Parathyroid adenoma (tissue), 2 donors: ENCODE results near the gene DACT3.

Experiments used
- H2AFZ ChIP-seq: fragments of 300-600 bp; sonication (generic); one replicate; pipeline ENCODE4 v1.7.0; 2017; ENCODE audit warnings: antibody characterized with exemption, mild to moderate bottlenecking
- H3K27ac ChIP-seq: fragments of 300-600 bp; sonication (generic); one replicate; pipeline ENCODE4 v1.7.0; 2017
- H3K27me3 ChIP-seq: fragments of 300-600 bp; sonication (generic); one replicate; pipeline ENCODE4 v1.7.0; 2017; ENCODE audit warnings: low read length; ENCODE audit not compliant: control insufficient read depth, insufficient read depth
- H3K36me3 ChIP-seq: fragments of 300-600 bp; sonication (generic); one replicate; pipeline ENCODE4 v1.7.0; 2017; ENCODE audit warnings: low read length; ENCODE audit not compliant: control insufficient read depth, insufficient read depth
- H3K4me1 ChIP-seq: fragments of 300-600 bp; sonication (generic); one replicate; pipeline ENCODE4 v1.7.0; 2017; ENCODE audit warnings: control low read depth
- H3K4me2 ChIP-seq: fragments of 300-600 bp; sonication (generic); one replicate; pipeline ENCODE4 v1.7.0; 2017; ENCODE audit warnings: low read length
- H3K4me3 ChIP-seq: fragments of 300-600 bp; sonication (generic); one replicate; pipeline ENCODE4 v1.7.0; 2017; ENCODE audit warnings: low read depth, low read length
- H3K79me2 ChIP-seq: fragments of 300-600 bp; sonication (generic); one replicate; pipeline ENCODE4 v1.7.0; 2017; ENCODE audit warnings: control low read depth
- H3K9ac ChIP-seq: fragments of 300-600 bp; sonication (generic); one replicate; pipeline ENCODE4 v1.7.0; 2017; ENCODE audit warnings: mild to moderate bottlenecking
- H3K9me3 ChIP-seq: fragments of 300-600 bp; sonication (generic); one replicate; pipeline ENCODE4 v1.7.0; 2017; ENCODE audit warnings: low read length; ENCODE audit not compliant: control insufficient read depth
- TF ChIP-seq, protein P1 (sequence below): fragments of 300-600 bp; sonication (generic); IDR thresholded peaks from one replicate; pipeline ENCODE4 v1.7.0; 2017; ENCODE audit warnings: antibody characterized with exemption, mild to moderate bottlenecking
- donor health status: primary hyperparathyroidism.

The DACT3 gene, protein sequence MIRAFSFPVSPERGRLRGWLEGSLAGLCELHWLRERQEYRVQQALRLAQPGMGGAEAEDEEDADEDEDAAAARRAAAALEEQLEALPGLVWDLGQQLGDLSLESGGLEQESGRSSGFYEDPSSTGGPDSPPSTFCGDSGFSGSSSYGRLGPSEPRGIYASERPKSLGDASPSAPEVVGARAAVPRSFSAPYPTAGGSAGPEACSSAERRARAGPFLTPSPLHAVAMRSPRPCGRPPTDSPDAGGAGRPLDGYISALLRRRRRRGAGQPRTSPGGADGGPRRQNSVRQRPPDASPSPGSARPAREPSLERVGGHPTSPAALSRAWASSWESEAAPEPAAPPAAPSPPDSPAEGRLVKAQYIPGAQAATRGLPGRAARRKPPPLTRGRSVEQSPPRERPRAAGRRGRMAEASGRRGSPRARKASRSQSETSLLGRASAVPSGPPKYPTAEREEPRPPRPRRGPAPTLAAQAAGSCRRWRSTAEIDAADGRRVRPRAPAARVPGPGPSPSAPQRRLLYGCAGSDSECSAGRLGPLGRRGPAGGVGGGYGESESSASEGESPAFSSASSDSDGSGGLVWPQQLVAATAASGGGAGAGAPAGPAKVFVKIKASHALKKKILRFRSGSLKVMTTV

DNA sequence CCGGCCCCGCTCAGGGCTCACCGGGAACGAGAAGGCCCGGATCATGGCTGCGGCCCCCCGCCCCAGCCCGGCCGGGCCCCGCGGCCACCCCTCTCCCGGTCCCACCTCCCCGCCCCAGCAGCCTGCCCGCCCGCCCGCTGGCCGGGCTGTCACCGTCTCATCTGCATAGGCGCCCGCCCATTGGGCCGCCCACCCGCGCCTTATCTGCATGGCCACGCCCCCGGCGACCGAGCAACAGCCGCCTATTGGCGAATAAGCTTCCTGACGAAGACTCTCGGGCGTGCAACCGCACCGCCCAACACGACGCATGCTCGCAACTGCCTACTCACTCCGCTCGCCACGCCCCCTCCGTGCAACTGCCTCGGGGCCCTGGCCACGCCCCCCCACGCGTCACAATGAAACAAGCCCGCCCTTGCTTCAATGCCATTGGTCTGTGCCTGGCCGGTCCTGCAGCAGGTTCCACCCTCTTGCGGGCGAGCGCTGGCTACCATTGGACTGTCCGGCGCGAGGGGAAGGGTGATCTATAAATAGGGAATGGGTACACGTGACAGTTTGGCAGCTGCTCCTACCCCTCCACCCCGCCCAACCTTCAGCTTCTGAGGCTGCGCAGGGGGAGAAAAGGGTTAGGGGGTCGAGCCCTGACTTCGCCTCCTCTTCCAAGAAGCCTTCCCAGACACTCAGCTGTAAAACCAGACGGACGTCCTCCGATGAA lies at the start of gene DACT3:
Gene DACT3, minus strand, starts transcription at position 163 of the 712 bp plus-strand sequence. Its CDS starts 118 bp downstream, at position 45.
- no peaks in the 10 kb centered on the region for H3K79me2 ChIP-seq
- H3K9me3 ChIP-seq: no peaks in the 10 kb centered on the region
- H3K9ac ChIP-seq: no peak within 1 kb of the TSS
- peak within 1 kb of the TSS; percentile 60 for H3K4me3 ChIP-seq
- H3K4me1 ChIP-seq: peaks cover 13% of the 10 kb centered on the region
- H3K27me3 ChIP-seq: no peaks in the 10 kb centered on the region
- TF ChIP-seq, protein P1, sequence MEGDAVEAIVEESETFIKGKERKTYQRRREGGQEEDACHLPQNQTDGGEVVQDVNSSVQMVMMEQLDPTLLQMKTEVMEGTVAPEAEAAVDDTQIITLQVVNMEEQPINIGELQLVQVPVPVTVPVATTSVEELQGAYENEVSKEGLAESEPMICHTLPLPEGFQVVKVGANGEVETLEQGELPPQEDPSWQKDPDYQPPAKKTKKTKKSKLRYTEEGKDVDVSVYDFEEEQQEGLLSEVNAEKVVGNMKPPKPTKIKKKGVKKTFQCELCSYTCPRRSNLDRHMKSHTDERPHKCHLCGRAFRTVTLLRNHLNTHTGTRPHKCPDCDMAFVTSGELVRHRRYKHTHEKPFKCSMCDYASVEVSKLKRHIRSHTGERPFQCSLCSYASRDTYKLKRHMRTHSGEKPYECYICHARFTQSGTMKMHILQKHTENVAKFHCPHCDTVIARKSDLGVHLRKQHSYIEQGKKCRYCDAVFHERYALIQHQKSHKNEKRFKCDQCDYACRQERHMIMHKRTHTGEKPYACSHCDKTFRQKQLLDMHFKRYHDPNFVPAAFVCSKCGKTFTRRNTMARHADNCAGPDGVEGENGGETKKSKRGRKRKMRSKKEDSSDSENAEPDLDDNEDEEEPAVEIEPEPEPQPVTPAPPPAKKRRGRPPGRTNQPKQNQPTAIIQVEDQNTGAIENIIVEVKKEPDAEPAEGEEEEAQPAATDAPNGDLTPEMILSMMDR: no peak
- no peaks in the 10 kb centered on the region for H3K36me3 ChIP-seq
- peak within 1 kb of the TSS; percentile 84 for H3K4me2 ChIP-seq
- peak within 1 kb of the TSS; percentile 34 for H3K27ac ChIP-seq
- peak within 1 kb of the TSS; percentile 84 for H2AFZ ChIP-seq

DNA sequence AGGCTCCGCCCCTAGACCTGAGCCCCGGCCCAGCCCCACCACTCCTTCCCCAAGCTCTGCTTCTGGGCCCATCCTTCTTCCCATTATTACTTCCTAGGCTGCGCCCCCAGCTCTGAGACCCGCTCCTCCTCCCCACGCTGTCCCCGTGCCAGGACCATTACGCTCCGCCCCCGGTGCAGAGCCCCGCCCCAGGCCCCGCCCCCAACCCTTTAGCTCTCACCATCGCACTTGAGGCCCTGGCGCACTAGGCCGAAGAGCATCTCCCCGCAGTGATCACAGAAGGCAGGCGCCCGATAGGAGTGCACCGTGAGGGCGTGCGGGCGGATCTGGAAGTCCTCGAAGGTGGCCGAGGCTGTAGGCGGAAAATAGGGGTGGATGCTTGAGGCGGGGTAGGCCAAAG lies 49.7 kb upstream of the DACT3 start:
- Histone ChIP-seq H2AFZ (no peak overlapping the region), H3K9me3 (no peaks in the 10 kb centered on the region), H3K4me2 (no peak overlapping the region), H3K4me1 (peaks cover 5% of the 10 kb centered on the region), H3K27me3 (no peaks in the 10 kb centered on the region), H3K4me3 (no peak overlapping the region), H3K36me3 (no peaks in the 10 kb centered on the region), H3K79me2 (no peaks in the 10 kb centered on the region), H3K27ac (no peak overlapping the region), H3K9ac (no peak overlapping the region)
- TF ChIP-seq, protein P1: no peak

DNA sequence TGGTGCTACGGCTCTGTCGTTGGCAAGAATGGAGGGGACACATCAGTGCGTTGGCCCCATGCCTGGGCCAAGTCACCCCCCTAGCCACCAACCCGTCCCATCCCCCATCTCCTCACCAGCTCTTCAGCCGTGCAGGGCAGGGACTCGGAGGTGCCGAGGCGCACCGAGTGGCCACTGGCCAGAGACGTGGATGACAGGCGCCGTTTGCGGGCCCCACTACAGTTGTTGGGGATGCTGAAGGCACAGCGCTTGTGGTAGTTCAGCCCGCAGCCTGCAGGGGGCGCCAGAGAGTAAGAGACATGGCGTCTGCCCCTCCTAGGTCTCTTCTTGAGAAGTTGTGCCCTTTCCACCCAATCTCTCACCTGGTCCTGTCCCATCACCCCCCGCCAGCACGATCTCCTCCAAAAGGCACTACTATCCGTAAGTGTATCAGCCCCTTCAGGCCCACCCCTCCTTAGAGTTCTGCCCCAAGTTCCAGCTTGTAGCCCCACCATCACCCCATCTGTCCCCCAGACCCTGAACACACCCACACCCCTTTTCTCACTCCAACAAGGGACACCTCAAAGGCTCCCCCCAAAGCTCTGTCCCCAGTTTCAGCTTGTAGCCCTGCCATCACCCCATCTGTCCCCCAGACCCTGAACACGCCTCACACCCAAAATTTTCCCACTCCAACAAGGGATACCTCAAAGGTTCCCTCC lies 43.5 kb upstream of the DACT3 start:
- TF ChIP-seq, protein P1: peak; percentile 94
- no peaks in the 10 kb centered on the region for H3K27me3 ChIP-seq
- no peaks in the 10 kb centered on the region for H3K36me3 ChIP-seq
- no peaks in the 10 kb centered on the region for H3K9me3 ChIP-seq
- no peak overlapping the region for H3K9ac ChIP-seq
- no peak overlapping the region for H3K4me3 ChIP-seq
- no peaks in the 10 kb centered on the region for H3K4me1 ChIP-seq
- no peak overlapping the region for H3K27ac ChIP-seq
- no peak overlapping the region for H2AFZ ChIP-seq
- H3K4me2 ChIP-seq: no peak overlapping the region
- H3K79me2 ChIP-seq: peaks cover 3% of the 10 kb centered on the region

DNA sequence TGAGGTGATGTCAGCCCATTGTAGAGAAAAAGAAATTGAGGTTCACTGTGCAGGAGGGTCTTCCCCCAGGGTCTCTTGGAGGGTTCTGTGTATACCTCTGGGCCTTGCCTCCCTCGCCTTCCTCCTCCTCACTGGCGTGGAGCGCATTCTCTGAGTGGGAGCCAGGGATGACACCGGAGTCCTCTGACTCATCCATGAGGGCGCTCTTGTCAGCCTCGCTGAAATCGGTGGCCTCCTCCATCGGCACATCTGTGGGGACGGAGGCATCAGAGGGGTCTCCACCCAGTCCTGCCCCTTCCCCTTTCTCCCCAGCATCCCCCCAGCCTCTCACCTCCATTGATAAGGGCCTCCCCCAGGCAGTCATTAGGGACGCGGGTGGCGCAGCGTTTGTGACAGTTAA lies 39.7 kb upstream of the DACT3 start:
- H3K36me3 ChIP-seq: no peaks in the 10 kb centered on the region
- no peak overlapping the region for H2AFZ ChIP-seq
- H3K27me3 ChIP-seq: no peaks in the 10 kb centered on the region
- TF ChIP-seq, protein P1: no peak
- H3K4me1 ChIP-seq: no peaks in the 10 kb centered on the region
- H3K79me2 ChIP-seq: peaks cover 4% of the 10 kb centered on the region
- H3K27ac ChIP-seq: no peak overlapping the region
- H3K9ac ChIP-seq: no peak overlapping the region
- H3K9me3 ChIP-seq: no peaks in the 10 kb centered on the region
- no peak overlapping the region for H3K4me3 ChIP-seq
- H3K4me2 ChIP-seq: no peak overlapping the region
